Frontal cortex (tissue), 4 donors: ENCODE data around the gene PHOSPHO1. TPM values are rescaled to one million over a fixed set of nuclear protein-coding genes. Genes with fewer than 3 reads are reported as not detected.
"Not testable (repeated sequence)": the region's sequence is repeated elsewhere in the genome, so short reads cannot be mapped to it uniquely, and the experiment has no call there.

Experiments used
- DNase-seq, 2 donors: peaks; one replicate each; pipeline ENCODE4 v3.0.0; 2012; ENCODE audit warnings: low spot score in 2 of 2
- FAIRE-seq: peaks from 2 replicates; lab custom pipeline; 2012; peaks lifted over from hg19 to GRCh38; lab: Jason Lieb, UNC
- total RNA-seq: library from RNA; depleted of rRNA; stranded (reverse); fragments of >200 nt; gene quantifications from one replicate; pipeline ENCODE4 v1.2.3, GENCODE V29; 2014
- donor health status: control.
- donor health status: control.
- donor health status: control.

Gene PHOSPHO1
- total RNA-seq, 1 donor from 2014 or later = 1.6 TPM

DNA sequence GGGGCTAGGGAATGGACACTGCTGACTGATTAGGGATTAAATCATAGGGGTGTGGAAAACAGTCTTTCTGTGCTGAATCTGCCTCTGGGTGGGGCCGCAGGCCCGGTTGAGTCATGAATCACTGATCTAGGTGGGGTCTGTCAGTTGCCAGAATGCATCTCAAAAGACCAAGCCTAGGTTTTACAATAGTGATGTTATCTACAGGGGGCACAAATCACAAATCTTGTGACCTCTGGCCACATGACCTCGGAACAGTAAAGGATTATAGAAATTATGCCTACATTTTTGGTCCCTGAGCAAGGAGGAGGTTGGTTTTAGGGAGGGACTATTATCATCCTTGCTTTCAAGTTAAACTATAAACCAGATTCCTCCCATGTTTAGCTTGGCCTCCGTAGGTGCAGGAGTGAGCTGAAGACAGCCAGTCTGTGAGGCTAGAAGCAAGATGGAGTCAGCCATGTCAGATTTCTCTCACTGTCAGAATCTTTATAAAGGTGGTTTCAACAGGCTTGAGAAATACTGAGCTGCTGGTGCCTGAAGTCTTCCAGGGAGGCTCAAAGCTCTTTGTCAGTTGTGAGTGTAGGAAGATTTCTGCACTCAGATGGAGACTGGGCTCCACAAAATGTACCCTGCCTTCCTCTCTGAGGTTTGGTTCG is 33.1 kb downstream of the PHOSPHO1 start:
- DNase-seq (no peak), FAIRE-seq (no peak)

DNA sequence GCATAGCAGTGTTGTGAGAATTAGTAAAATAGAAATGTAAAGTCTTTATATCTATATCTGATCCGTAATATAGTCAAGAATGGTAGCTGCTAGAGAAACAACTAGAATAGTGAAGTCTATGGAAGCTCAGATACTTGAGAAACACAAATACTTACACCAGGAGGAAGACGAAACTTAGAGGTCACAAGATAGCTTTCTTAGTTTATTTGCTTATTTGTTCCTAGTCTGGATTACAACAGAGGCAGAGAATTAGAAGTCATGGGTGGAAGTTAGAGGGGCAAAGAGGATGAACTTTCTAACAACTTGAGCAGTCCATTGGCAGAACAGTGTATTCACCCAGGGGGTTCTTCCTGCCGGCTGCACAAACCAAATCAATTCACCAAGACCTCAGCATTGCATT is 34.1 kb downstream of the PHOSPHO1 start:
- DNase-seq = no peak
- no peak for FAIRE-seq

DNA sequence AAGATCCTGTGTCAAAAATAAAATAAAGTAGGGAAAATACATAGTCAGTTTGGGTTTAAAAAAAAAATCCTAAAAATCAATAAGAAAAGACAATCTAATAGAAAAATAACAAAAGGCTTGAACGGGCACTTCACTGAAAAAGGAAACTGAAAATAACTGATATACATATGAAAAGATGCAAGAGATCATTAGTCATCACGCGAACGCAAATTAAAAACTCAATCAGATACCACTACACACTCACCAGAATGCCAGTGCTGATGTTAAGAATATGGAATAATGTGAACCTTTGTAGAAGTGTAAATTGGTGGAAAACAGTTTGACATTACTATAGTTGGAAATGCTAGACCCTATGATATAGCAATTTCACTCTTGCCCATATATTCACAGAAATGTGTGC is 34.8 kb downstream of the PHOSPHO1 start:
- DNase-seq (no peak), FAIRE-seq (no peak)

DNA sequence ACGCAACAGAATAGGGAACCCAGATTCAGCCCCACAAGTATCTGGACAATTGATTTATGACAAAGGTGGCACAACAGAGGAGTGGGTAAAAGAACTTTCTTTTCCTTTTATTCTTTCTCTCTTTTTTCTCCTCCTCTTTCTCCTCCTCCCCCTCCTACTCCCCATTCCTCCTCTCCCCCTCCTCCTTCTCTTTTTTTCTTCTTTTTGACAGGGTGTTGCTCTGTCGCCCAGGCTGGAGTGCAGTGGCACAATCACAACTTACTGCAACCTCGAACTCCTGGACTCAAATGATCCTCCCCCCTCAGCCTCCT is 36.3 kb downstream of the PHOSPHO1 start:
- DNase-seq (no peak), FAIRE-seq (no peak)

DNA sequence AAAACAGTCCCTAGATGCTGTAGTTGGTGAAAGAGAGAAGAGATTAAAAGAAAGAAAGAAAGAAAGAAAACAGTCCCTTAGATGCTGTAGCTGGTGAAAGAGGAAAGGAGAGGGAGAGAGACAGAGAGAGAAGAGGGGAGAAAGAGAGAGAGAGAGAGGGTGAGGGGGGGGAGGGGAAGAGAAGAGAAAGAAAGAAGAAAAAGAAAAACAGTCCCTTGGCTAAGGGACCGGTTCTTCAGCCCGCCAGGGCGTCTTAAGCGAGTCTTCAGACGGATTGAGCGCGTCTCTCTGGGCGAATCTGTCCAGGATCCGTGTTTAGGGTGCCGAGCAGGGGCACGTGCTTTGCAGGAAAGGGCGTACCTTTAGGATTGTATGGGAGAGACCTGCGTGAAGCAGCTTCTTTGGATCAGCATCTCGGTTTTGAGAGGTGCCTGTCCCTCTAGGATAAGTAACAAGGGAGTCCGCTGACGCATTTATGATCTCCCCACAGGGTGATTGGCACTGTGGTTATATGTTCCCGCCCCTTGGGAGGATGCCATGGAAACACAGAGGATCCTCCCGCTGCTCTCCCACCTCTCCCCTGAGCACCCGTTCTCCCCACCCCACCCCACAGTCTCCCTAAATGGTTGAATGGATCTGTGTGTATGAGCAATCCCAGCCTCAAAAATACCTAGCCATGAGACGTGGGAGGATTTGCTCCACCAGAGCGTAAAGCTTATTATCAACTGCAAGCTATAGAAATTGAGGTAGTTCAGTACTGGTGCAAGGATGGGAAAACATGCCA is 36.9 kb downstream of the PHOSPHO1 start:
- DNase-seq = peak in 1 of 2 donors; percentile 62

DNA sequence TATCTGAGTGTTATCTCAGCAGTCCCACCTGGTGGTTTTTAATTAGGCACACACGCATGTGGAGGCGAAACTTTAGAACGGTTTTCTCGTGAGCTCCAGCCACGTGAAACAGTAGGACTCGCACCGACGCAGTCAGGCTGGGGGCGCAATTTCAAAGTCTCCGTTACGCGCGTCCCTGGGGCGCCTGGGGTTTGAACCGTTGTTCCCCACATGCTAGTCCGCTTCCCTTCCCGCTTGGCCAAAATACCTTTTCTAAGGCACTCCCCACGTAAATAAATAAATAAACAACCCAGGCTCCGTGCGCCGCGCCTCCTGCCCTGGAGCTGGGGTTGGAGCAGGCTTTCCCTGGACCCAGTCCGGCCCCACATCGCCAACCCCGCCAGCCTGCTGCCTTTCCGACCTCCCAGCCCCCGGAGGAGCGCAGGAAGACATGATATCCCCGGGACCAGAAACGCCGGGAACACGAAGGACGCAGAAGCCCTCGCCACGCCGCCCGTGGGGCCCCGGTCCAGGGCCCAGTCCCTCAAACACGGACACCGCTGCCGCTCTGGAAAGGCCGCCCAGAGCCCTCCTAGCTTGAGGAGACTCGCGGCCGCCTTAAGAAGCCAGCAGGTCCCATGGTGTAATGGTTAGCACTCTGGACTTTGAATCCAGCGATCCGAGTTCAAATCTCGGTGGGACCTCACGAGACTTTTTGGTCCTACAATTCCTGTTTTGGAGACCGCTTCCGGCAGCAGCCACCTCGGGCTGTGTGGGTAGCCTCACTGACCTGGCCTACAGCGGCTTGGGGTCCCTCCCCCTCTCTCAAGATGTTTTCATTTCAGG is 38.5 kb downstream of the PHOSPHO1 start:
- FAIRE-seq = no peak
- DNase-seq = peak; percentile 69 to 72

More for the DNA sequence above, 36.9 kb downstream of the PHOSPHO1 start:
- FAIRE-seq = no peak

DNA sequence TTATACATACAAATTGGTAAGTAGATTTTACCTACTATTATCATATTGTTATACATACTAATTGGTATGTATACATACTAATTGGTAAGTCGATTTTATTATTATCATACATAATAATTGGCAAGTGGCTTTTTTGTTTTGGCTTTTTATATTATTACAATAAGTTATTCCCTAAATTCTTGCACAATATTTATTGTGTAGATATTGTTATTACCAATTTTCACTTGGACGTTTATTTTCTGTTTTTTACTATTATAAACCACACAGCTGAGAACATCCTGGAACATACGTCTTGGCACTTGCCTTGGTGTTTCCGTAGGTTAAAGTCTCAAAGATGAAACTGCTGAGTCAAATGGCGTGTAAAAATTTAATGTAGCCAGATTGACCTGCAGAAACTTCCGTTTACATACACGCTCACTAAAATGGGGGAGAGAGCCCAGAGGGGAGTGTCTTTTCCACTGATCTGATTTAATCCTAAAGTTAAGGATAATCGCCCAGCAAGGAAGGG is 39.1 kb downstream of the PHOSPHO1 start:
- no peak for DNase-seq
- no peak for FAIRE-seq

DNA sequence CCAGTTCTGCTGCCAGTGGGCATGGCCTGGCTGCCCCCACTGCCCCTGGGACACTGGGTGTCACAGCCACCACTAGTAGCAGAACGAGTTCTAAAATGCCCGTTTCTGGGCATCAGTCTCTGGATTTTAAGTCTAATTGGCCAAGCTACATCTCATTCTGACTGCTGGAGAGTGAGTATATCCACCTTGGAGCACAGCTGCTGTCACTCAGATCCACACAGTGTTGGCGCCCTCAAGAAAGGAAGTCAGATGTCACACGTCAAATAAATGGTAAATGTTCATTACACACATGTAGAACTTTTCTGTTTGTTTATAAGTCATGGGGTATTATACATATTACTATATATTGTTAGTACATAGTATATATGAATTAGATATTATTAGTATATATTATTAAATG is 39.7 kb downstream of the PHOSPHO1 start:
- DNase-seq (no peak), FAIRE-seq (no peak)

DNA sequence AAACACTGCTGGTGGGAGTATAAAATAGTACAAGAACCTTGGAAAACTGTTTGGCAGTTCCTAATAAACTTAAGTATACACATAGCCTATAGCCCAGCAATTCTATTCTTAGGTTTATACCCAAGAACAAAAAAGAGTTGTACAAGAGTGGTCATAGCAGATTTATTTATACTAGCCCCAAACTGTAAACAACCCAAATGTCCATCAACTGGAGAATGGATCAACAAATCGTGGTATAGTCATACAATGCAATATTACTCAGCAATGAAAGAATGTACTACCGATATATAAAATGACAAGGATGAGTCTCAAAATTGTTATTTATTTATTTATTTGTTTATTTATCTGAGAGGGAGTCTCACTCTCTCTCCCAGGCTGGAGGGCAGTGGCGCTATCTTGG is 43.3 kb downstream of the PHOSPHO1 start:
- DNase-seq = no peak
- no peak for FAIRE-seq

DNA sequence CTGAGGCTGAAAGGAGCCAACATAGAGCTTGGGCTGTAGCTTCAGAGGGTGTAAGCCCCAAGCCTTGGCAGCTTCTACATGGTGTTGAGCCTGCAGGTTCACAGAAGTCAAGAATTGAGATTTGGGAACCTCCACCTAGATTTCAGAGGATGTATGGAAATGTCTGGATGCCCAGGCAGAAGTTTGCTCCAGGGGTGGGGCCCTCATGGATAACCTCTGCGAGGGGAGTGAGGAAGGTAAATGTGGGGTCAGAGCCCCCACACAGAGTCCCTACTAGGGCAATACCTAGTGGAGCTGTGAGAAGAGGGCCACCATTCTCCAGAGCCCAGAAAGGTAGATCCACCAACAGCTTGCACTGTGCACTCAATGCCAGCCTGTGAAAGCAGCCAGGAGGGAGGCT is 45.2 kb downstream of the PHOSPHO1 start:
- not testable (repeated sequence) for FAIRE-seq, DNase-seq

DNA sequence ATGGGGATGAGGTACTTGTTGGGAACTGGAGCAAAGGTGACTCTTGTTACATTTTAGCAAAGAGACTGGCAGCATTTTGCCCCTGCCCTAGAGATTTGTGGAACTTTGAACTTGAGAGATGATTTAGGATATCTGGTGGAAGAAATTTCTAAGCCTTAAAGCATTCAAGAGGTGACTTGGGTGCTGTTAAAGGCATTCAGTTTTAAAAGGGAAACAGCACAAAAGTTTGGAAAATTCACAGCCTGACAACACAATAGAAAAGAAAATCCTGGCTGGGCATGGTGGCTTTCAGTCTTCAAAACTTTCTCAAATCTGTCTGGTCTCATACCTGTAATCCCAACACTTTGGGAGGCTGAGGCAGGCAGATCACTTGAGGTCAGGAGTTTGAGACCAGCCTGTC is 46.1 kb downstream of the PHOSPHO1 start:
- not testable (repeated sequence) for DNase-seq, FAIRE-seq

DNA sequence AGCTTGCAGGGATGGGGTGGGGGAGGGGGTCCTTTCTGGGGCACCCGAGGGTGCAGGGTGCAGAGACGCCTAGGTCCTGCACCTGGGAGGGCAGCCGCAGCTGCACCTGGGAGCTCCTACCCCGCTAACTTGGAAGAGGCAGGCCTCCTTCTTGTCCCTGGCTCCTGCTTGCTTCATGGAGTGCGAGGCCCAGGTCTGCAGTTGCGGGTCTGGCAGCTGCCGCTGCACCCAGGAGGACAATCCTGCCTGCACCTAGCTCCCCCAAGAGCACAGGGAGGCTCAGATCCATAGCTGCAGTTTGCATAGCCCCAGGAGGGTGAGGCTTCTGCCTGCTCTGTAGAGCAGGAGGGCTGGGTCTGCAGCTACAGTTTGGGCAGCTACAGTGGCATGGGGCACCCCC is 46.8 kb downstream of the PHOSPHO1 start:
- no peak for DNase-seq
- FAIRE-seq = no peak

DNA sequence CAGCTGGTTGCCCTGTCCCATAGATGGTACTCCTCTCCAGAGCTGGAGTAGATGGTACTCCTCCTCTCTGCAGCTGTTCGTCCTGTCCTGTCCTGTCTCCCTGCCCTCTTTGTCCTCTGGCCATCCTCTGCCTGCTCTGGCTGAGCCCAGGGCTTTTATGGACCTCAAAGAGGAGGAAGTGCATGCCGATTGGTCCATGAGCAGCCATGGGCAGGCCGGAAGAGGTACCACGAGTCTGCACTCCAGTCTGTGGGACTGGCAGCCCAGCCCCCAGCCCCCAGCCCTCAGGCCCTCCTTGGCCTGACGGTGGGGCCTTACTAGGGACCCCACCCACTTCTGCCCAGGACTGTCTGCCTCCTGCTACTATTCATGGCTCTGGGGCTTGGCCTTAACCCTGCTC is 47.2 kb downstream of the PHOSPHO1 start:
- FAIRE-seq (no peak), DNase-seq (no peak)

DNA sequence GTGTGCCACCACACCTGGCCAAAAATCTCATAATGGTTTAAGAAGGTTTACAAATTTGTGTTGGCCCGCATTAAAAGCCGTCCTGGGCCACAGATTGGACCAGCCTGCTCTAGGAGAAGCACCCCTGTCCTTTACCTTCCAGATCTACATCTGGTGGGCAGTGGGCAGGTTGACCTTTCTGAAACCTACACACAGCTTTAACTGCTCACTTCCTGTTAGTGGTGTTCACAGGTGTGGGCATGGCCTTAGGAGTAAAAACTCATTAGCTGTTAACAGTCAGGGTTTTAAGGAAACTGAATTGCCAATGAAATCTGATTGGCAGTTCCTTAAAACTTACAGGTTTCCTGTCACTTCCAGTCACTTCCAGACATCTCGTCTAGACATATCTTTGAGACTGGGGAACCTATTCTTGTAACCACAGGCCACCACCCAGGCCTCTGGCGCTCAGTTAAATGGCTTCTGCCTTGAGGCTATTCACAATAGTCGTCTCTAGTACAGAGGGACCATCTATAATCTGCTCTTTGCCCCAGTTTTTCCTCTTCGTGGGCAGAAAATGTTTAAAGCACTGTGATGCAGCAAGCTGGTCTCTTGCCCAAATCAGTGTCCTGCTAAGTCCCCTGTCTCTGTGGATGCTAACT is 49.5 kb downstream of the PHOSPHO1 start:
- DNase-seq (no peak), FAIRE-seq (no peak)

DNA sequence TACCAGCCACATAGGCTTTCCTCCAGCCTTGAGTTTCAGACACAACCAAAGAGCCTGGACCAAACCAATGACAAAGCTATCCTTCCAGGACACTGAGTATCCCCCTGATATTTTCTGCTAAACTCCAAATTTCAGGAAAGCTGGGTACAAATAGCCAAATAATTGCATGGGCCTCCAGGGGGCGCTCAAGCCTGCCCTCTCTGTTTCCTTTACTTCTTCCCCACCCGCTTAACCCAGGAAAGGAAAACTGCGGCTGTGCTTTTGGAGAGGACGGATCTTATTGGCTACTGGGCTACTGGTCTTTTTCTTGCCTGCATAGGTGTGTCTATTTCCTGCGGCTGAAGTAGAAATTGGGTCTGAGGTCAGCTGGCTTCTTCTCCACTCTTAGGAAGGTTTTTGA is 50.3 kb downstream of the PHOSPHO1 start:
- FAIRE-seq = no peak

DNA sequence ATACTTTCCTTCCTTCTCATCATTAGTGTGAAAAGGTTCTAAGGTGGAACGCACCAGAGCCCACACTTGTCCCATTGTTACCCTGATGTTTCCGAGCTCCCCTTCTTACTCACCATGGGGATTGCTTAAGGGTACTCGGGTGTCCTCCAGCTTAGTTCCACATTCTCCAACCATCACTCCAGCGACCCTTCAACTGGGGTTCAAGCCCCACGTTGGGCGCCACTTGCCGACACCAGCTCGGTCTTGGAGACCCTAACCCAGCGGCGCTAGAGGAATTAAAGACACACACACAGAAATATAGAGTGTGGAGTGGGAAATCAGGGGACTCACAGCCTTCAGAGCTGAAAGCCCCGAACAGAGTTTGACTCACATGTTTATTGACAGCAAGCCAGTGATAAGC is 54.6 kb downstream of the PHOSPHO1 start:
- not testable (repeated sequence) for DNase-seq, FAIRE-seq

More for the DNA sequence above, 50.3 kb downstream of the PHOSPHO1 start:
- peak; percentile 17 to 47 for DNase-seq
